GM12891 (cell line): Measurements from ENCODE around the gene ST6GALNAC3.

Experiments
- DNase-seq: peaks from one replicate; pipeline ENCODE4 v3.0.0; 2011; ENCODE audit warnings: low spot score; ENCODE audit not compliant: insufficient read length
- FAIRE-seq: peaks from 2 replicates; lab custom pipeline; 2011; peaks lifted over from hg19 to GRCh38; lab: Jason Lieb, UNC
- PAX5 ChIP-seq: IDR thresholded peaks from 2 replicates; pipeline ENCODE4 v1.6.1; 2011; ENCODE audit warnings: low read length, moderate library complexity, mild to moderate bottlenecking; ENCODE audit not compliant: insufficient read depth, severe bottlenecking
- POLR2A ChIP-seq: IDR thresholded peaks from 2 replicates; pipeline ENCODE4 v1.6.1; 2011; ENCODE audit warnings: low read depth, low read length, control low read depth
- POLR2AphosphoS5 ChIP-seq: IDR thresholded peaks from 2 replicates; pipeline ENCODE4 v1.6.1; 2011; ENCODE audit warnings: low read depth, low read length, control low read depth
- POU2F2 ChIP-seq: IDR thresholded peaks from 2 replicates; pipeline ENCODE4 v1.6.1; 2011; ENCODE audit warnings: low read depth, mild to moderate bottlenecking, control low read depth, low read length, moderate library complexity
- SPI1 ChIP-seq: IDR thresholded peaks from 2 replicates; pipeline ENCODE4 v1.6.1; 2011; ENCODE audit warnings: low read depth, low read length, control low read depth
- TAF1 ChIP-seq: IDR thresholded peaks from 2 replicates; pipeline ENCODE4 v1.6.1; 2011; ENCODE audit warnings: low read depth, low read length, control low read depth

ST6GALNAC3 gene

GRCh38 chr1:76388261-76388660 is 313.7 kb downstream of the ST6GALNAC3 start:
- no peak for FAIRE-seq
- DNase-seq, result no peak
- no peak for TF ChIP-seq SPI1

DNA sequence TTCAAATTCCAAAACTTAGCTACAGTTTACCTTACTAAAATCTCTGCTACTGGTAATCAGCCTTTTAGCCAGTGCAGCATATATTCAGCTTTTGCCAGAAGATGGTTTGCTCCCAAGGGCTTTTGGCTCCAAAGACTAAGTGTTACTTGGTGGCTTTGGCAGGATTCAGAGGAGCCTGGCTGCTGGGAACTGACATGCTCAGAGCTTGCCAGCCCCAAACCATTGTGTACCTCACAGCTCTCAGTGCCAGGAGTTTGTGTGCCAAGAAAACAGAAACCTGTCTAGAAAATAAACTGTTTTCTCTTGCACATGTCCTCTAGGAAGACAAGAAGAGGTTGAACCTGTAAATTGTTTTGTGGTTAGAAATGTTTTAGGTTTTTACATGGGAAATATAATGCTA is 315.9 kb downstream of the ST6GALNAC3 start:
- no peak for FAIRE-seq
- TF ChIP-seq TAF1 (no peak), POU2F2 (no peak), SPI1 (no peak), POLR2AphosphoS5 (no peak), PAX5 (no peak), POLR2A (no peak)
- no peak for DNase-seq

- no peak for TF ChIP-seq SPI1
- no peak for TF ChIP-seq PAX5
- no peak for TF ChIP-seq POU2F2
- TF ChIP-seq POLR2AphosphoS5, result no peak
- no peak for TF ChIP-seq POLR2A
- DNase-seq (no peak), FAIRE-seq (no peak)
These were observed 320.5 kb downstream of the ST6GALNAC3 start for GRCh38 chr1:76395059-76395458.

- DNase-seq, result no peak
- no peak for FAIRE-seq
- no peak for TF ChIP-seq POU2F2
- TF ChIP-seq PAX5, result no peak
- no peak for TF ChIP-seq TAF1
- TF ChIP-seq SPI1, result no peak
- no peak for TF ChIP-seq POLR2AphosphoS5
- TF ChIP-seq POLR2A, result no peak
These were observed 327.6 kb downstream of the ST6GALNAC3 start for GRCh38 chr1:76402128-76402527.

GRCh38 chr1:76408303-76408702 is 333.8 kb downstream of the ST6GALNAC3 start:
- no peak for DNase-seq
- FAIRE-seq, result no peak
- no peak for TF ChIP-seq PAX5
- TF ChIP-seq POLR2AphosphoS5, result no peak
- TF ChIP-seq POU2F2, result no peak
- no peak for TF ChIP-seq SPI1
- TF ChIP-seq POLR2A, result no peak
- TF ChIP-seq TAF1, result no peak

DNA sequence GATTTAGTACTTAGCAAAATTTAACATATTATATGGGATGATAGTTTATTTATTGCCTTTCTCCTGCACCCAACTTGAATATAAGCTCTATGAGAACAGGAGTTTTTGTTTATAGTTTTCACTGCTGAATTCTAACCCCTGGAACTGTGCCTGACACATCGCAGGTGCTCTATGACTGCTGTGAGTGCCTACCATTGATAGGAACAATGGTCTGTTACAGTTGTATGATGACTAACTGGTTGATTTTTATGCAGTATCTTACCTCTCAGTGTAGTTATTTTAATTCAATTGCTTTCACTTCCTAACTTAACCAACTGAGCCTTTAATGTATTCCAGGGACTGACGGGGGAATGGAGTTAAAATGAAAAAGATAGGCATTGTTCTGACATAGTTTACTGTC is 336.0 kb downstream of the ST6GALNAC3 start:
- DNase-seq, result no peak
- no peak for FAIRE-seq
- TF ChIP-seq POU2F2, result no peak
- TF ChIP-seq SPI1, result no peak

DNA sequence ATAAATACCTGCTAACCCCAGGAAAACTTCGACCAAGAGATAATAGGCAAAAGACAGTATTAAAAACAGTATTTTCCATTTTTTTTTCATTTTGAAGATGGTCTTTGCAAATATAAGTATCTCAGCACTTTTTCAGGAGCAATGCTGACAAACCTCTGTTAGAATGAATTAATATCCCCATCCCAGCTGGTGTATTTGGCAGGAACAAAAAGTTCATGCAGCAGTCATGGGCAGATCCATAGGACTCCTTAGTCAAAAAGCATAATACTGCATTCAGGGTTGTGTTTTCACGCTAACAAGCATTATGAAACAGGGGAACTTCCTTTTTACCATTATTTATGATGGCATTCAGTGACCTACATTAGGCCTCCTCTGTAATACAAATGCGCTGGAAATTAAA is 344.0 kb downstream of the ST6GALNAC3 start:
- no peak for FAIRE-seq
- no peak for DNase-seq
- no peak for TF ChIP-seq POLR2A

DNA sequence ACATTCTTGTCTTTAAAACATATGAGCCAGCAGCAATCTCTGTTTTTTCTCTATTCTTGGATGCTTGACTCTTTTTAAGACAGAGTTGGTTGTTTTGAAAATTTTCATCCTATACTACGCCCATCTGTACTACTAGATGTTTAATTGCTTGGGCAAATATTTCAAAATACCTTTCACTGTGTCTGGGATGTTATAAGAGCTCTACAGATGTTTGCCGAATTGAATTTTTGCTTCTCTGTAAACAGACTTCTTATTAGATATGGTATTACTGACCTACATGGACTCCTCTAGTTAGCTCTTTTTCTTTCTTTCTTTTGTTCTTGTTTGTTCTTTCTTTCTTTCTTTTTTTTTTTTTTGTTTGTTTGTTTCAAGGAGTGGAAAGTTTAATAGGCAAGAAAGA is 345.1 kb downstream of the ST6GALNAC3 start:
- FAIRE-seq, result no peak
- TF ChIP-seq POLR2A, result no peak
- TF ChIP-seq PAX5, result no peak
- TF ChIP-seq SPI1, result no peak
- no peak for TF ChIP-seq POLR2AphosphoS5
- no peak for TF ChIP-seq TAF1
- TF ChIP-seq POU2F2, result no peak
- DNase-seq, result no peak

- no peak for FAIRE-seq
- TF ChIP-seq POLR2AphosphoS5 (no peak), PAX5 (no peak), POU2F2 (no peak), SPI1 (no peak), POLR2A (no peak), TAF1 (no peak)
- DNase-seq, result no peak
These were observed 350.9 kb downstream of the ST6GALNAC3 start for GRCh38 chr1:76425201-76426145.

GRCh38 chr1:76426606-76427005 is 352.1 kb downstream of the ST6GALNAC3 start:
- TF ChIP-seq POLR2A (no peak), POLR2AphosphoS5 (no peak), SPI1 (no peak), PAX5 (no peak)
- FAIRE-seq, result no peak
- no peak for DNase-seq

- DNase-seq, result no peak
- no peak for TF ChIP-seq POU2F2
- TF ChIP-seq POLR2A, result no peak
- no peak for TF ChIP-seq PAX5
- TF ChIP-seq POLR2AphosphoS5, result no peak
- no peak for TF ChIP-seq TAF1
- no peak for TF ChIP-seq SPI1
- no peak for FAIRE-seq
These were observed 353.5 kb downstream of the ST6GALNAC3 start for GRCh38 chr1:76428028-76428427.
